SK-N-SH treated with all-trans-retinoic acid at 6 μM for 48 hours (cell line): Measurements from ENCODE around the gene BCR.

Experiments
- ATAC-seq: fragments of 200-7000 bp; cut with Tn5 transposase; 3 replicates; pipeline ENCODE4 v1.9.1; 2020; ENCODE audit warnings: mild to moderate bottlenecking, moderate library complexity
- ARNTL ChIP-seq: fragments of 450-650 bp; formaldehyde crosslinking; IDR thresholded peaks from 2 replicates; pipeline ENCODE4 v1.5.0; 2020; ENCODE audit warnings: low read depth, mild to moderate bottlenecking, moderate library complexity, borderline replicate concordance
- CREB5 ChIP-seq: fragments of 250-450 bp; sonication (Bioruptor Pico); IDR thresholded peaks from 2 replicates; pipeline ENCODE4 v1.5.1; 2020; ENCODE audit warnings: low read depth, mild to moderate bottlenecking, moderate library complexity
- CSDC2 ChIP-seq: fragments of 250-450 bp; sonication (Bioruptor Pico); IDR thresholded peaks from 2 replicates; pipeline ENCODE4 v1.5.0; 2020; ENCODE audit warnings: mild to moderate bottlenecking, moderate library complexity
- CSRNP3 ChIP-seq: fragments of 250-450 bp; sonication (Bioruptor Pico); IDR thresholded peaks from 2 replicates; pipeline ENCODE4 v1.5.1; 2021; ENCODE audit warnings: mild to moderate bottlenecking, moderate library complexity
- ESRRG ChIP-seq: fragments of 250-450 bp; sonication (Bioruptor Pico); IDR thresholded peaks from 2 replicates; pipeline ENCODE4 v1.6.1; 2021; ENCODE audit warnings: mild to moderate bottlenecking
- GLIS3 ChIP-seq: fragments of 250-450 bp; sonication (Bioruptor Pico); IDR thresholded peaks from 2 replicates; pipeline ENCODE4 v1.5.0; 2020; ENCODE audit warnings: mild to moderate bottlenecking, moderate library complexity
- ISL1 ChIP-seq: fragments of 250-450 bp; sonication (Bioruptor Pico); IDR thresholded peaks from 2 replicates; pipeline ENCODE4 v2.1.2; 2022; ENCODE audit warnings: mild to moderate bottlenecking, moderate library complexity
- OSR1 ChIP-seq: fragments of 250-450 bp; sonication (Bioruptor Pico); IDR thresholded peaks from 2 replicates; pipeline ENCODE4 v1.8.0; 2022; ENCODE audit warnings: moderate library complexity, mild to moderate bottlenecking, inconsistent platforms
- POU6F1 ChIP-seq: fragments of 250-450 bp; sonication (Bioruptor Pico); IDR thresholded peaks from 2 replicates; pipeline ENCODE4 v1.8.0; 2021; ENCODE audit warnings: low read depth, mild to moderate bottlenecking, moderate library complexity, borderline replicate concordance
- PPARA ChIP-seq: fragments of 250-450 bp; sonication (Bioruptor Pico); IDR thresholded peaks from 2 replicates; pipeline ENCODE4 v1.5.0; 2020; ENCODE audit warnings: mild to moderate bottlenecking, borderline replicate concordance
- RARB ChIP-seq: fragments of 250-450 bp; sonication (Bioruptor Pico); IDR thresholded peaks from 2 replicates; pipeline ENCODE4 v1.8.0; 2021; ENCODE audit warnings: mild to moderate bottlenecking, moderate library complexity
- SNAI2 ChIP-seq: fragments of 250-450 bp; sonication (Bioruptor Pico); IDR thresholded peaks from 2 replicates; pipeline ENCODE4 v1.5.0; 2020; ENCODE audit warnings: mild to moderate bottlenecking, moderate library complexity
- TCF4 ChIP-seq: fragments of 250-450 bp; sonication (Bioruptor Pico); IDR thresholded peaks from 2 replicates; pipeline ENCODE4 v1.8.0; 2021; ENCODE audit warnings: mild to moderate bottlenecking, moderate library complexity, borderline replicate concordance
- TOX ChIP-seq: fragments of 250-450 bp; sonication (Bioruptor Pico); IDR thresholded peaks from 2 replicates; pipeline ENCODE4 v1.8.0; 2021; ENCODE audit warnings: mild to moderate bottlenecking, moderate library complexity, borderline replicate concordance
- TSHZ2 ChIP-seq: fragments of 250-450 bp; sonication (Bioruptor Pico); IDR thresholded peaks from 2 replicates; pipeline ENCODE4 v1.5.0; 2020; ENCODE audit warnings: mild to moderate bottlenecking, moderate library complexity
- ZC3H10 ChIP-seq: fragments of 250-450 bp; sonication (Bioruptor Pico); IDR thresholded peaks from 2 replicates; pipeline ENCODE4 v1.5.1; 2021; ENCODE audit warnings: mild to moderate bottlenecking, moderate library complexity
- ZFP3 ChIP-seq: fragments of 250-450 bp; sonication (Bioruptor Pico); IDR thresholded peaks from 2 replicates; pipeline ENCODE4 v1.5.0; 2020; ENCODE audit warnings: mild to moderate bottlenecking, moderate library complexity
- ZNF565 ChIP-seq: fragments of 450-650 bp; formaldehyde crosslinking; conservative IDR thresholded peaks from 2 replicates; pipeline ENCODE4 v1.5.0; 2020; ENCODE audit warnings: low read depth, mild to moderate bottlenecking, moderate library complexity
- ZNF70 ChIP-seq: fragments of 450-650 bp; formaldehyde crosslinking; IDR thresholded peaks from 2 replicates; pipeline ENCODE4 v1.5.0; 2020; ENCODE audit warnings: mild to moderate bottlenecking, moderate library complexity
- ZNF8 ChIP-seq: fragments of 450-650 bp; formaldehyde crosslinking; IDR thresholded peaks from 2 replicates; pipeline ENCODE4 v1.5.0; 2020; ENCODE audit warnings: mild to moderate bottlenecking, moderate library complexity

The BCR gene

GRCh38 chr22:23282089-23282501 lies 101.8 kb downstream of the BCR start (continued):
- TF ChIP-seq CSRNP3 (CRISPR knock-in tag) (no peak), ISL1 (CRISPR knock-in tag) (no peak), ZFP3 (CRISPR knock-in tag) (no peak), GLIS3 (CRISPR knock-in tag) (no peak), ZNF8 (CRISPR knock-in tag) (no peak)

GRCh38 chr22:23282516-23282915 lies 102.2 kb downstream of the BCR start:
- no peak for ATAC-seq
- no peak for TF ChIP-seq TCF4 (CRISPR knock-in tag)
- no peak for TF ChIP-seq ZFP3 (CRISPR knock-in tag)
- no peak for TF ChIP-seq ZNF8 (CRISPR knock-in tag)
- TF ChIP-seq, all 23 proteins: peak for 0

- TF ChIP-seq ZC3H10 (CRISPR knock-in tag) (no peak), ZNF8 (CRISPR knock-in tag) (no peak), PPARA (CRISPR knock-in tag) (no peak), TSHZ2 (CRISPR knock-in tag) (no peak), CSRNP3 (CRISPR knock-in tag) (no peak), POU6F1 (CRISPR knock-in tag) (no peak), RARB (CRISPR knock-in tag) (no peak), CREB5 (CRISPR knock-in tag) (no peak), ZNF565 (CRISPR knock-in tag) (no peak)
- TF ChIP-seq, all 23 proteins: peak for 0
- ATAC-seq: no peak
These were observed 102.7 kb downstream of the BCR start for GRCh38 chr22:23282986-23283385.

GRCh38 chr22:23283591-23284503 lies 103.5 kb downstream of the BCR start:
- ATAC-seq: no peak
- TF ChIP-seq ZNF565 (CRISPR knock-in tag): no peak
- TF ChIP-seq ARNTL: no peak
- no peak for TF ChIP-seq ESRRG (CRISPR knock-in tag)
- no peak for TF ChIP-seq ZNF70 (CRISPR knock-in tag)
- no peak for TF ChIP-seq CSRNP3 (CRISPR knock-in tag)
- TF ChIP-seq SNAI2: no peak
- no peak for TF ChIP-seq CSDC2 (CRISPR knock-in tag)
- TF ChIP-seq RARB (CRISPR knock-in tag): no peak
- TF ChIP-seq ISL1 (CRISPR knock-in tag): no peak
- no peak for TF ChIP-seq TOX (CRISPR knock-in tag)
- TF ChIP-seq GLIS3 (CRISPR knock-in tag): no peak
- TF ChIP-seq ZFP3 (CRISPR knock-in tag): no peak
- TF ChIP-seq OSR1 (CRISPR knock-in tag): no peak
- no peak for TF ChIP-seq CREB5 (CRISPR knock-in tag)
- TF ChIP-seq ZNF8 (CRISPR knock-in tag): no peak
